Hematopoietic multipotent progenitor cell treated with erythropoietin and hydrocortisone succinate and interleukin-3 and kit ligand, for 6 days (in vitro differentiated cells): Measurements from ENCODE around the gene CYP4F2.
"Not testable (repeated sequence)": the region's sequence is repeated elsewhere in the genome, so short reads cannot be mapped to it uniquely, and the experiment has no call there.

Experiments used
- DNase-seq: peaks from one replicate; pipeline ENCODE4 v3.0.0-alpha.2; 2015

Gene CYP4F2

DNA sequence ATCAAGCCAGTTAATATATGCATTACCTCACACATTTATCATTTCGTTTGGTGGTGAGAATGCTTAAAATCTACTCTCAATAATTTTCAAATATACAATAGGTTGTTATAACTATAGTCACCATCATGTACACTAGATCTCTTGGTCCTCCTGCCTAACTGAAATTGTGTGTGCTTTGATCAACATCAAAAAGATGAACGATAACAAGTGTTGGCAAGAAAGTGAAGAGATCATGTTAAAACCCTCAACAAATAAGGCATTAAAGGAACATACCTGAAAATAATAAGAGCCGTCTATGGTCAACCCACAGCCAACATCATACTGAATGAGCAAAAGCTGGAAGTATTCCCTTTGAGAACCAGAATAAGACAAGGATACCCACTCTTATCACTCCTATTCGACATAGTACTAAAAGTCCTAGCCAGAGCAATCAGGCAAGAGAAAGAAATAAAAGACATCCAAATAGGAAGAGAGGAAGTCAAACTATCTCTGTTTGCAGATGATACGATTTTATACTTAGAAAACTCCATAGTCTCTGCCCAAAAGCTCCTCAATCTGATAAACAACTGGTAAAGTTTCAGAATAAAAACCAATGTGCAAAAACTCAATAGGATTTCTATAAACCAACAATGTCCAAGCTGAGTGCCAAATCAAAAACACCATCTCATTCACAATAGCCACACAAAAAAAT, 54.5 kb downstream of the CYP4F2 start:
- peak; percentile 52 for DNase-seq

DNA sequence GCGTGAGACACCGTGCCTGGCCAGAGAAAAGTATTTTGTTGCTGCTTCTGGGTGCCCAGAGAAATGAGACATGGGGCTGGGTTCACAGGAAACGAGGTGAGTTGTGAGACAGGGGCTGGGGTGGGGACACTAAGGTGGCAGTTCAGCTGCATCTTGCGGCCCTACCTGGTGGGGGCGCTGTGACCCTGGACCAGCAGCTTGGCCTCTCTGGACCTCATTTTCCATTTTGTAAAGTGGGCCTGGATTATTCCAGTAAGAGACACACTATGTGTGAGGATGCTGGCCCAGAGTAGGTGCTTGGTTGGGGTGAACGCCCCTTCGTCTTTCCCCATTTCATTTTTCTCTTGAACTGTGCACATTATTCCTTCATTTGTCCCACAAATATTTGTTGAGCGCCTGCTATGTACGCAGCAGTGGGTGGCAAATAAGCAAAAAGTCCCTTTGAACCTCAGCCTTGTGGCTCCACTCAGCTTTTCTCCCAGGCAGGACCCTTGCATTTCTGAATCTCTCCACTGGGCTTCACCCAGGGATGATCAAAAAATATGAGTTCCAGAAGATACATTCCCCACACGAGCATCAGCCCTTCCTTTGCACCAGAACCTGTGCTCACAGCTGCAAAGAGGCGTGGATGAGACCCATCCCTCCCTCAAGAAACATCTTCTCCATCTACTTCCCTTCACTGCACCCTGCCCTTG, 55.9 kb downstream of the CYP4F2 start:
- DNase-seq = peak; percentile 43

DNA sequence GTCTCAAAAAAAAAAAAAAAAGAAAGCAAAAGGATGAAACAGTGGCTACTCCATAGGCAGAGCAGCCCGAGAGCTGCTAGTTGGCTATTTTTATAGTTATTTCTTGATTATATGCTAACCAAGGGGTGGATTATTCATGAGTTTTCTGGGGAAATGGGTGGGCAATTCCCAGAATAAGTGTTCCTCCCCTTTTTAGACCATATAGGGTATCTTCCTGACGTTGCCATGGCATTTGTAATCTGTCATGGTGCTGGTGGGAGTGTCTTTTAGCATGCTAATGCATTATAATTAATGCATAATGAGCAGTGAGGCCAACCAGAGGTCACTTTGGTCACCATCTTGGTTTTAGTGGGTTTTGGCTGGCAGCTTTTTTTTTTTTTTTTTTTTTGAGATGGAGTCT, 57.0 kb downstream of the CYP4F2 start:
- no peak for DNase-seq

GRCh38 chr19:15839888-15840287, 58.0 kb downstream of the CYP4F2 start:
- not testable (repeated sequence) for DNase-seq

- DNase-seq = no peak
Observed at GRCh38 chr19:15838351-15838750, 59.5 kb downstream of the CYP4F2 start.

DNA sequence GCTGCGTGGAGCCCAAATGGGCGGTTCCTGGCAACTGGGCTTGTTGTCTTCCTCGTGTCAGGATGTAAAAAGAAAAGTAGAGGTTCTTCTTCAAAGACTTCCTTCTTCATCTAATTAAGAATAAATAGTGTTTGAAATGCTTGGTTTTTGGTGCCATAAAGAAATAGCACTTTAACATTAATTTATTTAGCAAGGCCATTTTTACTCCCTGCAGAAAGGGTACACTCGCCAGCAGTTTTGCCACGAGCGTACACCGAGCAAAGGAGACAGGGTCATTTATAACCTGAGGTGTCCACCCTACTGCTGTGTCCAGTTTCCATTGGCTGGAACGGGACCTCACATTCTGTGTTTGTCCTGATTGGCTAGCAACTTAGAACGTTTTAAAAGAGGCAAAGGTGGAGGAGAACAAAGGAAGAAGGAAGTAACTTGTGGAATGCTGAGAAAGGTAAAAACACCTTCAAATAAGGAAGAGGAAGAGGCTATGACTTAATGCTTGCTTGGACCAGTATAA, 60.6 kb downstream of the CYP4F2 start:
- DNase-seq = no peak

DNA sequence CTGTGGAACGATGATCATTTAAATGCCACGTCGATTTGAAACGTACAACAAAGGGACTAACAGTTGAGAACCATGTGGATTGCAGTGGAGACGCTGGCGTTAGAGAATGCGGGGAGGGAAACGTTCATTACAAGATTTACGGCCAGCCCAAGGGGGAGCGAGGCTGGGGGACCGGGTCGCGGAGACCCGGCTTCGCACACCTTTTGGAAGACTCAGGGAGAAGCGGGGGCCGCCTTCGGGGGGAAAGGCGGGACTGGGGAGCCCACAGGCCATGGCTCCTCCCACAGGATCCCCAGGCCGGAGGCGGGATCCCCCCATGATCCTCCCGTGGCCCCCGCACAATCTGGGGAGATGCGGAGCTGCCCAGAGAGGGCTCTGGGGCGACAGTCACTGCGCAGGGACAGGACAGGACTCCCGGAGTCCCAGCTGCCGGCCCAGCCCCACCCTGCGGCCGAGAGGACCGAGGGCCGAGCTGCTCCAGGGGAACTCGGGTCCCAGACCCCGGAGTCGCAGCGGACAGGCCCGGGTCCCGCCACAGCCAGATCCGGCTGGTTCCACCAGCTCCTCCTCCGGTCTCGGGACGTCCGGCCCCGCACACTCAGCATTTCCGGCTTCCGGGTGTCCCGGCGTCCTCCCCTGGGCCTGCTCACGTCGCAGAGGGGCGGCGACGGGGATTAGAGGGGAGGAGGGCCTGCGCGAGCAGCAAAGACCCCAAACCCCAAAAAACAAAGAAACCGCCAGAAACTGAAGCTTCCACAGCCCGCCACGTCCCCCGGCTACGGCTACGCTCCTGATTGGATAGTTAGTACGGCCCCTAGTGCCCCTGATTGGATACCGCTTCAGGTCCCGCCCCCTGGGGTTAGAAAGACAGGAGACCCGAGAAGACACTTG, 61.3 kb downstream of the CYP4F2 start:
- DNase-seq = peak; percentile 99

GRCh38 chr19:15835565-15836329, 62.1 kb downstream of the CYP4F2 start:
- peak; percentile 82 for DNase-seq

GRCh38 chr19:15834232-15834631, 63.6 kb downstream of the CYP4F2 start:
- peak; percentile 51 for DNase-seq

- DNase-seq = no peak
Observed at GRCh38 chr19:15831626-15832025, 66.2 kb downstream of the CYP4F2 start.

DNA sequence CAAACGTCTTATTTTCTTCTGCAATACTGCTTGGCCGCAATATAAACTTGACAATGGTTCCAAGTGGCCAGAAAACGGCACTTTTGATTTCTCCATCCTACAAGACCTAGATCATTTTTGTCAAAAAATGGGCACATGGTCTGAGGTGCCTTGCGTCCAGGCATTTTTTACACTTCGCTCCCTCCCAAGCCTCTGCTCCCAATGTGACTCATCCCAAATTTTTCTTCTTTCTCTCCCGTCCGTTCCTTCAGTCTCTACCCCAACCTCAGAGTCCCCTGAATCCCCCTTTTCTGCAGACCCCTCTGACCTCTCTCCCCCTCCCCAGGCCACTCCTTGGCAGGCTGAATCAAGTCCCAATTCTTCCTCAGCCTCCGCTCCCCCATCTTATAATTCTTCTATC, 68.1 kb downstream of the CYP4F2 start:
- no peak for DNase-seq

- no peak for DNase-seq
Observed at GRCh38 chr19:15829306-15829698, 68.6 kb downstream of the CYP4F2 start.

- DNase-seq = peak; percentile 85
Observed at GRCh38 chr19:15828611-15829305, 69.1 kb downstream of the CYP4F2 start.

DNA sequence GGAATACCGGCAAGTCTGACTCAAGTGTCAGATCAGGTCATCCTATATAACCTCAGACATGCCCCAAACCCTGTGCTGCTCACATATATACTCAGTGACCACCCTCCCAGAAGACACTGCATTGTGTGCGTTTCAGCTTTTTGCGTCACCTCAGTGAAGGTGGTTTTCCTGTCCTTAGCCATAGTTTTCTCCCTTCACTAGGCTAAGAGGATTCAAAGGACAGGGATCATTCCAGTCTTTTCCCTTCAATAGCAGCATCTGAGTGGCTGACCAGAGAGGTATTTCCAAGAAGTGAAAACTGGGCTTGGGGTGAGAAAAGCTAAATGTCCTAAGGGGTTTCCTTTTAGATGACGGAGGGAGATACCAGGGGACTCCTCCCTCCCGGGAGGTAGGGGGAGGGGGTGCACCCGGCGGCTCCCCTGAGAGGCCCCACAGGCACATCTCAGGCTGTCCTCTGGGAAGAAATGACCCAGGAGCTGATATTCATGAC, 69.7 kb downstream of the CYP4F2 start:
- DNase-seq = no peak
